CD8-positive, alpha-beta memory T cell (primary cell): ENCODE results near the gene SRPK2. TPM values are rescaled to one million over a fixed set of nuclear protein-coding genes. Genes with fewer than 3 reads are reported as not detected.
A peak's percentile ranks its signal among the peaks of the same experiment; 100 is the strongest.

Source experiments
- CTCF ChIA-PET: fragments of 350-600 bp; sonication (Branson Sonifier 250); formaldehyde crosslinking; loops from one replicate; lab custom pipeline; 2021; ENCODE audit warnings: antibody characterized with exemption; lab: Charles Lee
- POLR2A ChIA-PET: fragments of 350-600 bp; sonication (Branson Sonifier 250); formaldehyde crosslinking; loops from one replicate; lab custom pipeline; 2021; ENCODE audit warnings: antibody characterized with exemption; lab: Charles Lee
- DNase-seq, 5 donors: peaks; one replicate each; pipeline versions ENCODE4 v3.0.0 to v3.0.0-alpha.2; 2020 to 2022; ENCODE audit warnings: mixed read lengths in 1 of 5
- H3K27ac ChIP-seq: one replicate; pipeline ENCODE4 v1.7.0; 2013; ENCODE audit warnings: low read depth, mild to moderate bottlenecking, low read length, moderate library complexity
- H3K27me3 ChIP-seq: 2 replicates; pipeline ENCODE4 v1.7.0; 2013; ENCODE audit warnings: low read length, mild to moderate bottlenecking; ENCODE audit not compliant: insufficient read depth, poor library complexity, severe bottlenecking
- H3K36me3 ChIP-seq: 2 replicates; pipeline ENCODE4 v1.7.0; 2013; ENCODE audit warnings: mild to moderate bottlenecking, low read length, moderate library complexity; ENCODE audit not compliant: insufficient read depth
- H3K4me1 ChIP-seq: 2 replicates; pipeline ENCODE4 v1.7.0; 2013; ENCODE audit warnings: mild to moderate bottlenecking, low read length, moderate library complexity; ENCODE audit not compliant: insufficient read depth
- H3K4me3 ChIP-seq: 2 replicates; pipeline ENCODE4 v1.7.0; 2013; ENCODE audit warnings: mild to moderate bottlenecking, low read length
- H3K9me3 ChIP-seq: 2 replicates; pipeline ENCODE4 v1.7.0; 2013; ENCODE audit warnings: mild to moderate bottlenecking, low read length
- H3K27ac Mint-ChIP-seq, 8 donors: one replicate each; pipeline ENCODE4 v1.8.0; 2020 to 2021; ENCODE audit warnings: mixed read lengths in 8 of 8, mild to moderate bottlenecking in 6 of 8, inconsistent platforms in 3 of 8, moderate library complexity in 3 of 8
- H3K27me3 Mint-ChIP-seq, 2 donors: one replicate each; pipeline ENCODE4 v1.8.0; 2020 to 2021; ENCODE audit warnings: mixed read lengths in 2 of 2, mild to moderate bottlenecking in 1 of 2, moderate library complexity in 1 of 2
- H3K36me3 Mint-ChIP-seq, 3 donors: one replicate each; pipeline ENCODE4 v1.8.0; 2020 to 2021; ENCODE audit warnings: mixed read lengths in 3 of 3, inconsistent platforms in 1 of 3, mild to moderate bottlenecking in 1 of 3
- H3K4me1 Mint-ChIP-seq, 3 donors: one replicate each; pipeline ENCODE4 v1.8.0; 2020 to 2021; ENCODE audit warnings: mixed read lengths in 3 of 3, inconsistent platforms in 1 of 3, mild to moderate bottlenecking in 1 of 3
- H3K4me3 Mint-ChIP-seq, 7 donors: one replicate each; pipeline ENCODE4 v1.8.0; 2020 to 2021; ENCODE audit warnings: mixed read lengths in 7 of 7, mild to moderate bottlenecking in 6 of 7, moderate library complexity in 4 of 7, inconsistent platforms in 2 of 7
- H3K9me3 Mint-ChIP-seq, 5 donors: one replicate each; pipeline ENCODE4 v1.8.0; 2020 to 2022; ENCODE audit warnings: mixed read lengths in 5 of 5, mild to moderate bottlenecking in 3 of 5, moderate library complexity in 2 of 5, inconsistent platforms in 1 of 5
- polyA plus RNA-seq: library from polyadenylated mRNA; unstranded; fragments of 300-500 nt; fragmentation: Illumina TruSeq; gene quantifications from one replicate; pipeline ENCODE4 v1.2.3, GENCODE V29; 2021
- total RNA-seq, 2 experiments: library from RNA; stranded (reverse); gene quantifications; one replicate each; pipeline ENCODE4 v1.2.3, GENCODE V29; 2021

SRPK2 gene
- total and polyA plus RNA-seq, 3 experiments from 2014 or later: 40.8 to 59.5 (median 41.3) TPM

DNA sequence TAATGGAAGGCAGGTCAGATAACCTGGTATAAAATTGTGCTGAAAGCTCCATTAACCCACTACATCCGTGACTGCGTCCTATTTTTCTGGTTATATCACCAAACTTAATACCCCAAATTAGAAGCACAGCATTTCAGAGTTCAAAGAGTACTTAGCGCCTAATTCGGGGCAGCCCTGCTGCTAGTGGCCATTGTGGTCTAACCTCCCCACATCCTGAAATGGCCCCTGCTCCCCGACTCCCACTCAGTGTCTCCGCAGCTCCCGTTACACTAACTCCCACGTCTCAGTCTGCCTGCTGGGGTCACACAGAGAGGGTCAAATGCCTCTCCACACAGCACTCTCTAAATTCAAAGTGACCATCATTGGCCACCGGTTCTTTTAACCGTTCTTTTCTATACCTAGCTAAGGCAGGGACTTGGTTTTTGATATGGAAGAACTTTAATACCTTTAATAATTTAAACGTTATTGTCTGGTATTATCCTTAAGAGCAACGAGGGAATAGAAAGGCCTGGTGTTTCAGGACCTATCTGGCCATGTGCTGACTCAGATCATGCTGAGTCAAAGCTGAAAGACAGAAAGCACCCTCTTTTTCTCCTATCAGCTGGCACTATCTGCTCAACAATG lies 257.6 kb downstream of the SRPK2 start:
- peaks cover 25 to 39% (median 29%) of the 10 kb centered on the region in 3 donors for H3K4me1 Mint-ChIP-seq
- peaks cover 0 to 81% (median 7%) of the 10 kb centered on the region in 3 donors for H3K36me3 Mint-ChIP-seq
- Histone ChIP-seq H3K27ac (no peak overlapping the region), H3K27me3 (no peaks in the 10 kb centered on the region), H3K36me3 (peaks cover 6% of the 10 kb centered on the region), H3K4me1 (no peaks in the 10 kb centered on the region), H3K9me3 (no peaks in the 10 kb centered on the region), H3K4me3 (no peak overlapping the region)
- ChIA-PET POLR2A (no interaction called here), CTCF (no interaction called here)
- no peaks in the 10 kb centered on the region for H3K9me3 Mint-ChIP-seq
- no peaks in the 10 kb centered on the region for H3K27me3 Mint-ChIP-seq
- H3K27ac Mint-ChIP-seq: peak overlapping the region in 5 of 8 donors; percentile 8 to 74 (median 28)
- no peak for DNase-seq
- peak overlapping the region in 1 of 7 donors; percentile 6 for H3K4me3 Mint-ChIP-seq

DNA sequence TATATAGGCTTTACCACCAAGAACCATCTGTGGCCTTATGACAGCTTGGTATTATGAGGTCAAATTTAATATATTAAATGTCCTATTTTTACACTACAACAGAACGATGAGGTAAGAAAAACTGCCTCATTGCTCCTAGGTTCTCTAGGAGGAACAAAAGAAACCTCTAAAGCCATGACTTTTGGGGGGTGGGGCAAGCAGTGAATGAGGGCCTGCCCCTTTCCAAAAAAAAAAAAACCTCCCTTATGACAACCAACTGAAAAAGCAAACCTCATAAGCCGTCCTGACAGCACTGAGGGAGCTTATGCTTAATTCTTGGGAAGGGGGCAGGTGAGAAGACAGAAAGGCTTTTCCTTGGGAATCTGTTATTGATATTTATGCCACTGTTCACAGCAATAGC lies 258.1 kb downstream of the SRPK2 start:
- Mint-ChIP-seq H3K27me3 (no peaks in the 10 kb centered on the region), H3K9me3 (no peaks in the 10 kb centered on the region)
- POLR2A ChIA-PET: no interaction called here

DNA sequence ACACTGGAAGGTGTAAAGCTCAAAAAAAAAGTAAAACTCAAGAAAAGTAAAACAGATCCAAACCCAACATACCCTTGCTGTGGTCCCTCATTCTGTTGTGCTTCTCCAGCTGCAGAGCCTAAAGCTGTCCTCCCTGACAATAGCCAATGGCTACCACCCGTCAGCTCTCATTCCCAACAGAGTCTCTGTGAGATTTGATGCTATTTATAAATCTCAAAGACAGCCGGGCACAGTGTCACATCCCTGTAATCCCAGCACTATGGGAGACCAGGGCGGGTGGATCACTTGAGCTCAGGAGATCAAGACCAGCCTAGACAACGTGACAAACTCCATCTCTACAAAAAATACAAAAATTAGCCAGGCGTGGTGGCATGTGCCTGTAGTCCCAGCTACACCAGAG lies 258.7 kb downstream of the SRPK2 start:
- H3K36me3 Mint-ChIP-seq: peaks cover 3 to 83% (median 12%) of the 10 kb centered on the region in 3 donors
- H3K4me3 ChIP-seq: no peak overlapping the region
- H3K9me3 Mint-ChIP-seq: no peaks in the 10 kb centered on the region
- H3K4me1 Mint-ChIP-seq: peaks cover 25 to 35% (median 27%) of the 10 kb centered on the region in 3 donors
- POLR2A ChIA-PET: no interaction called here
- peaks cover 12% of the 10 kb centered on the region for H3K36me3 ChIP-seq
- H3K27ac ChIP-seq: no peak overlapping the region
- no peak overlapping the region for H3K4me3 Mint-ChIP-seq
- H3K27me3 ChIP-seq: no peaks in the 10 kb centered on the region
- H3K27me3 Mint-ChIP-seq: no peaks in the 10 kb centered on the region
- no peak for DNase-seq
- CTCF ChIA-PET: interaction anchor here (0.8 to 0.9 kb wide), 2 partner anchors 11 to 14 kb away, joined by 3 to 5 read pairs; no protein-coding TSS in a partner anchor
- H3K4me1 ChIP-seq: no peaks in the 10 kb centered on the region
- peak overlapping the region in 3 of 8 donors; percentile 6 to 51 (median 48) for H3K27ac Mint-ChIP-seq
- H3K9me3 ChIP-seq: no peaks in the 10 kb centered on the region

More for the DNA sequence above, 258.1 kb downstream of the SRPK2 start:
- Histone ChIP-seq H3K4me1 (no peaks in the 10 kb centered on the region), H3K9me3 (no peaks in the 10 kb centered on the region), H3K4me3 (no peak overlapping the region), H3K27me3 (no peaks in the 10 kb centered on the region), H3K36me3 (peaks cover 12% of the 10 kb centered on the region), H3K27ac (no peak overlapping the region)
- Mint-ChIP-seq H3K27ac (peak overlapping the region in 1 of 8 donors; percentile 28), H3K36me3 (peaks cover 0 to 83% (median 8%) of the 10 kb centered on the region in 3 donors), H3K4me3 (no peak overlapping the region), H3K4me1 (peaks cover 25 to 36% (median 29%) of the 10 kb centered on the region in 3 donors)
- no peak for DNase-seq
- CTCF ChIA-PET: interaction anchor here (0.8 to 0.9 kb wide), 2 partner anchors 11 to 13 kb away, joined by 3 to 5 read pairs; no protein-coding TSS in a partner anchor

DNA sequence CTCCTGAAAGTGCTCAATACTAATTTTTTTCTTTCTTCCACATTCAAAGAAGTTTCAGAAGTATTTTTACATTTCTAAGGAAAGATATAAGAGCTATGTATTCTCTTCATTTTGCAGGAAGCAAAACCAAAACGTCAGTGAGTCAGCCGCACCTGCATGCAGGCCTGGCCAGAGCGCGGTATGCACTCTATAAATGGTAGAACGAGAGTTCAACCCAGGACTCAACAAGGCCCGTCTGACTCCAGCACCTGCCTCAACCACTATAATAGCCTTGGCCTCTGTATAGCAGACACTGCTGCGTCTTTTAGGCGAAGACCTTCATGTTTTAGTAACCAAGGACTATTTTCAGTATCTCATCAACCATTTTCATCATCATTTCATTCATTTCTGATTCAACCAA lies 261.5 kb downstream of the SRPK2 start:
- no peak overlapping the region for H3K27ac ChIP-seq
- H3K4me1 ChIP-seq: no peaks in the 10 kb centered on the region
- POLR2A ChIA-PET: no interaction called here
- no peaks in the 10 kb centered on the region for H3K27me3 ChIP-seq
- H3K4me3 Mint-ChIP-seq: no peak overlapping the region
- no peak overlapping the region for H3K4me3 ChIP-seq
- peaks cover 10% of the 10 kb centered on the region for H3K36me3 ChIP-seq
- H3K9me3 Mint-ChIP-seq: no peaks in the 10 kb centered on the region
- H3K27ac Mint-ChIP-seq: peak overlapping the region in 1 of 8 donors; percentile 7
- CTCF ChIA-PET: interaction anchor here (0.6 kb wide), 1 partner anchor 223 kb away, joined by 3 read pairs; no protein-coding TSS in a partner anchor
- H3K4me1 Mint-ChIP-seq: peaks cover 17 to 29% (median 21%) of the 10 kb centered on the region in 3 donors
- H3K36me3 Mint-ChIP-seq: peaks cover 3 to 78% (median 18%) of the 10 kb centered on the region in 3 donors
- DNase-seq: no peak
- H3K27me3 Mint-ChIP-seq: no peaks in the 10 kb centered on the region
- H3K9me3 ChIP-seq: no peaks in the 10 kb centered on the region

DNA sequence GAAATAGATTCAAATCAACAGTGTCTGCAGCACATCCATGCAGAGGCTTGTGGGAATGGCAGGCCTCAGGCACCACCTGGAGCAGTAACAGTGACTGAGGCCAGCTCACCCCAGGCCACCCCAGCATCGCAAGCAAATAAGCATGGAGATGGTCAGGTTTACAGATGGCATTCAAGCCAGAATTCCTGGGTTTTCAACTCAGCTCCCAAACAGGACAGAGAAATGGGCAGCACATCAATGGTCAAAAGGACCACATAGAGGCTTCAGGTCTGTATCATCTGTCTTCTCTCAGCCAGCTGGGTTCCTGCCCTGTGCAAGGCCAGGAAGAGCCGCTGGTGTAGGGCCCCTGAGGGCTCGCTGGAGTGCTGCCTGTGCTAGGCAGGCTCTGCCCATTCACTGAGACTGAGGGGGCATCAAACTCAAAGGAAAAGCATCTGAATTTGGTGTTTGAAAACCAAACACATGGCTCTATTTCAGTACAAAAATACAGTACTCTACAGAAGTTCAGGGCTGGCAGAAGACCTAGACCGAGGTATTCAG lies 262.2 kb downstream of the SRPK2 start:
- no peaks in the 10 kb centered on the region for H3K9me3 Mint-ChIP-seq
- Histone ChIP-seq H3K36me3 (peaks cover 6% of the 10 kb centered on the region), H3K4me3 (no peak overlapping the region), H3K27ac (no peak overlapping the region), H3K9me3 (no peaks in the 10 kb centered on the region), H3K4me1 (no peaks in the 10 kb centered on the region), H3K27me3 (no peaks in the 10 kb centered on the region)
- no peaks in the 10 kb centered on the region for H3K27me3 Mint-ChIP-seq
- CTCF ChIA-PET: no interaction called here
- H3K4me1 Mint-ChIP-seq: peaks cover 14 to 30% (median 20%) of the 10 kb centered on the region in 3 donors
- POLR2A ChIA-PET: no interaction called here
- H3K4me3 Mint-ChIP-seq: no peak overlapping the region
- H3K36me3 Mint-ChIP-seq: peaks cover 3 to 74% (median 18%) of the 10 kb centered on the region in 3 donors
- H3K27ac Mint-ChIP-seq: peak overlapping the region in 3 of 8 donors; percentile 7 to 86 (median 29)
- no peak for DNase-seq

DNA sequence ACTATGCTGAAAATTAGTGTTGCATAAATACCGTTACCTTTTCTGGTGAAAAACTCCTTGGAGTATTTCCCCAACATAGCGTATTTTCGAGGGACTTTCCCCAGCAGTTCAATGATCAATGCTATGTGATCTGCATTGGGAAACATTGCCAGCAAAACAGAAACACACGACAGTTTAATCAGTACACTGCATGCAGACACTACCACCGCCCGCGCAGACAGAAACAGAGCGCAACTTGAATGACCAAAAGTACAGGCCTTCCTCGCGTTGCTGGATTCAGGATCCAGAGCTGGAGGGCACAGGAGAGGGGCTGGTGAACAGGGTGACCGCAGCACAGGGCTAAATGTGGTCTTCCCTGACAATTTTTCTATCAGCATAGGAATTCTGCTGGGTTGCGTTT lies 263.0 kb downstream of the SRPK2 start:
- peaks cover 3 to 73% (median 17%) of the 10 kb centered on the region in 3 donors for H3K36me3 Mint-ChIP-seq
- CTCF ChIA-PET: no interaction called here

DNA sequence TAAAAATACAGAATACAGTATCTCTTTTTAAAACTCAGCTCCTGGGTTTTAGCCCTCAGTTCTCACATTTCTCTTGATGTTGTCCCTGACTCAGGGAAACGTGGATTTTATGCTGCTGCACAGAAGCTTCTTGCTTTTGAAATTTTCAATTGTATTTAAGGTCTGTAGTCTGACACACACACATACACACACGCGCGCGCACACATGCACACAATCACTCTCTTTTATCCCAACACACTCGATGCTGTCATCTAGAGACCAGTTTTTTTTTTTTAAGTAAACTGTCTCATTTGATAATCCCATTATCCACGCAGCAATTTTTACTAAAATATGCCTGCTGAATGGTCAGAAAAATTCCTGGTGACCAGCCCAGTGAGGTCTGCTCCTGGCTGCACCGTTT lies 266.1 kb downstream of the SRPK2 start:
- H3K4me1 ChIP-seq: peaks cover 12% of the 10 kb centered on the region
- Mint-ChIP-seq H3K4me1 (peaks cover 22 to 47% (median 37%) of the 10 kb centered on the region in 3 donors), H3K36me3 (peaks cover 3 to 71% (median 19%) of the 10 kb centered on the region in 3 donors), H3K27ac (peak overlapping the region in 4 of 8 donors; percentile 23 to 80 (median 42)), H3K27me3 (no peaks in the 10 kb centered on the region), H3K9me3 (no peaks in the 10 kb centered on the region), H3K4me3 (no peak overlapping the region)
- ChIA-PET POLR2A (interaction anchor here (1.1 kb wide), 1 partner anchor 13 kb away, joined by 3 read pairs; no protein-coding TSS in a partner anchor), CTCF (no interaction called here)
- H3K4me3 ChIP-seq: no peak overlapping the region
- peaks cover 6% of the 10 kb centered on the region for H3K36me3 ChIP-seq
- no peaks in the 10 kb centered on the region for H3K9me3 ChIP-seq
- no peak overlapping the region for H3K27ac ChIP-seq
- no peaks in the 10 kb centered on the region for H3K27me3 ChIP-seq
- DNase-seq: no peak

More for the DNA sequence above, 263.0 kb downstream of the SRPK2 start:
- H3K27ac ChIP-seq: no peak overlapping the region
- H3K4me1 ChIP-seq: no peaks in the 10 kb centered on the region
- no peaks in the 10 kb centered on the region for H3K9me3 ChIP-seq
- Mint-ChIP-seq H3K27ac (peak overlapping the region in 1 of 8 donors; percentile 50), H3K27me3 (no peaks in the 10 kb centered on the region), H3K9me3 (no peaks in the 10 kb centered on the region), H3K4me1 (peaks cover 9 to 28% (median 15%) of the 10 kb centered on the region in 3 donors), H3K4me3 (no peak overlapping the region)
- H3K36me3 ChIP-seq: peaks cover 6% of the 10 kb centered on the region
- no peak for DNase-seq
- no peaks in the 10 kb centered on the region for H3K27me3 ChIP-seq
- no peak overlapping the region for H3K4me3 ChIP-seq
- POLR2A ChIA-PET: no interaction called here
